IMR-90 (cell line): ENCODE measurements around the gene FAM174B. TPM values are rescaled to one million over a fixed set of nuclear protein-coding genes. Genes with fewer than 3 reads are reported as not detected.

Experiments
- ATAC-seq: fragments of 200-7000 bp; cut with Tn5 transposase; 2 replicates; pipeline ENCODE4 v1.9.1; 2020; ENCODE audit warnings: low read depth, mild to moderate bottlenecking, moderate library complexity
- BruUV-seq: library from RNA; stranded (reverse); fragments of 400-500 nt; replicated peaks from 2 replicates; lab custom pipeline; 2021; lab: Mats Ljungman, UMichigan
- CTCF ChIA-PET: fragments of 300-600 bp; formaldehyde crosslinking; extraction: SDS; loops from one replicate; lab custom pipeline; 2021; ENCODE audit warnings: antibody characterized with exemption; lab: Yijun Ruan, JAX
- POLR2A ChIA-PET: fragments of 300-600 bp; sonication (Branson Sonifier 250); formaldehyde crosslinking; loops from one replicate; lab custom pipeline; 2022; ENCODE audit warnings: antibody characterized with exemption; ENCODE audit not compliant: unreplicated experiment; lab: Charles Lee
- DNase-seq: peaks from one replicate; pipeline ENCODE4 v3.0.0; 2013
- H2AFZ ChIP-seq: replicated peaks from 2 replicates; pipeline ENCODE3; 2013; ENCODE audit warnings: low read length, mild to moderate bottlenecking; ENCODE audit not compliant: poor library complexity
- H2AK5ac ChIP-seq: 2 replicates; pipeline ENCODE4 v1.6.1; 2013; ENCODE audit warnings: low read depth, low read length, inconsistent platforms
- H2AK9ac ChIP-seq: replicated peaks from 2 replicates; pipeline ENCODE3; 2013; ENCODE audit warnings: mild to moderate bottlenecking, low read depth, low read length, moderate library complexity; ENCODE audit not compliant: poor library complexity
- H2BK120ac ChIP-seq: 2 replicates; pipeline ENCODE4 v1.6.1; 2013; ENCODE audit warnings: low read depth, low read length, inconsistent platforms
- H2BK15ac ChIP-seq: 3 replicates; pipeline ENCODE4 v1.6.1; 2013; ENCODE audit warnings: low read depth, low read length, inconsistent platforms
- H2BK20ac ChIP-seq: 2 replicates; pipeline ENCODE4 v1.6.1; 2013; ENCODE audit warnings: low read depth, mild to moderate bottlenecking, inconsistent platforms, low read length, moderate library complexity
- H2BK5ac ChIP-seq: 2 replicates; pipeline ENCODE4 v1.6.1; 2013; ENCODE audit warnings: mild to moderate bottlenecking, low read depth, low read length, inconsistent platforms; ENCODE audit not compliant: poor library complexity, severe bottlenecking
- H3K14ac ChIP-seq: replicated peaks from 2 replicates; pipeline ENCODE4 v1.6.1; 2013; ENCODE audit warnings: low read depth, low read length, inconsistent platforms
- H3K18ac ChIP-seq: 2 replicates; pipeline ENCODE4 v1.6.1; 2013; ENCODE audit warnings: low read depth, low read length, control low read depth
- H3K23ac ChIP-seq: 2 replicates; pipeline ENCODE4 v1.6.1; 2013; ENCODE audit warnings: low read depth, low read length, inconsistent platforms
- H3K27ac ChIP-seq: 2 replicates; pipeline ENCODE4 v1.5.1; 2013; ENCODE audit warnings: mild to moderate bottlenecking, control low read depth, low read length; ENCODE audit not compliant: insufficient read depth
- H3K27me3 ChIP-seq: 2 replicates; pipeline ENCODE4 v1.6.1; 2013; ENCODE audit warnings: low read length; ENCODE audit not compliant: control insufficient read depth, insufficient read depth
- H3K36me3 ChIP-seq: 2 replicates; pipeline ENCODE4 v1.6.1; 2013; ENCODE audit warnings: low read length, mixed read lengths; ENCODE audit not compliant: control insufficient read depth, insufficient read depth
- H3K4ac ChIP-seq: 2 replicates; pipeline ENCODE4 v1.6.1; 2013; ENCODE audit warnings: low read depth, low read length, inconsistent platforms
- H3K4me1 ChIP-seq: 2 replicates; pipeline ENCODE4 v1.6.1; 2013; ENCODE audit warnings: low read length, mixed read lengths; ENCODE audit not compliant: control insufficient read depth, insufficient read depth
- H3K4me2 ChIP-seq: 2 replicates; pipeline ENCODE4 v1.6.1; 2013; ENCODE audit warnings: low read depth, mild to moderate bottlenecking, control low read depth, low read length, moderate library complexity
- H3K4me3 ChIP-seq: 2 replicates; pipeline ENCODE4 v1.5.1; 2013; ENCODE audit warnings: low read depth, mild to moderate bottlenecking, control low read depth, low read length, moderate library complexity; ENCODE audit not compliant: insufficient read depth
- H3K56ac ChIP-seq: 2 replicates; pipeline ENCODE4 v1.6.1; 2013; ENCODE audit warnings: low read length, inconsistent platforms; ENCODE audit not compliant: insufficient read depth; ENCODE audit errors: extremely low read depth
- H3K79me1 ChIP-seq, 2 experiments: 2 replicates each; pipeline ENCODE4 v1.6.1; 2013; ENCODE audit warnings: low read length in 2 of 2, inconsistent platforms in 1 of 2, low read depth in 1 of 2
- H3K9ac ChIP-seq: 2 replicates; pipeline ENCODE4 v1.6.1; 2013; ENCODE audit warnings: low read depth, low read length, control low read depth
- H3K9me1 ChIP-seq: 2 replicates; pipeline ENCODE4 v1.6.1; 2013; ENCODE audit warnings: low read length, inconsistent platforms; ENCODE audit not compliant: insufficient read depth
- H3K9me3 ChIP-seq: 2 replicates; pipeline ENCODE4 v1.6.1; 2013; ENCODE audit warnings: low read length; ENCODE audit not compliant: control insufficient read depth, insufficient read depth
- H4K20me1 ChIP-seq: 2 replicates; pipeline ENCODE4 v1.6.1; 2013; ENCODE audit warnings: low read length, inconsistent platforms; ENCODE audit not compliant: insufficient read depth
- H4K5ac ChIP-seq: 2 replicates; pipeline ENCODE4 v1.6.1; 2013; ENCODE audit warnings: mild to moderate bottlenecking, low read depth, low read length, control low read depth
- H4K8ac ChIP-seq, 2 experiments: 2 replicates each; pipeline ENCODE4 v1.6.1; 2013; ENCODE audit warnings: low read depth in 2 of 2, low read length in 2 of 2, control low read depth in 1 of 2, inconsistent platforms in 1 of 2
- H4K91ac ChIP-seq: 2 replicates; pipeline ENCODE4 v1.6.1; 2013; ENCODE audit warnings: low read depth, low read length, inconsistent platforms; ENCODE audit not compliant: insufficient read depth
- BHLHE40 ChIP-seq: fragments of 150-350 bp; IDR thresholded peaks from 2 replicates; pipeline ENCODE4 v1.6.1; 2016; ENCODE audit warnings: mild to moderate bottlenecking, low read depth, low read length
- CEBPB ChIP-seq: IDR thresholded peaks from 2 replicates; pipeline ENCODE4 v1.6.1; 2012; ENCODE audit warnings: low read depth, low read length, improper control_type of control experiment
- CHD1 ChIP-seq: IDR thresholded peaks from 2 replicates; pipeline ENCODE4 v1.6.1; 2012; ENCODE audit warnings: low read depth, low read length, improper control_type of control experiment
- FOS ChIP-seq: fragments of 150-350 bp; IDR thresholded peaks from 2 replicates; pipeline ENCODE4 v1.6.1; 2016; ENCODE audit warnings: low read depth, low read length
- MAFK ChIP-seq: IDR thresholded peaks from 2 replicates; pipeline ENCODE4 v1.6.1; 2012; ENCODE audit warnings: low read depth, low read length, improper control_type of control experiment
- MAZ ChIP-seq: IDR thresholded peaks from 2 replicates; pipeline ENCODE4 v1.6.1; 2012; ENCODE audit warnings: low read depth, mild to moderate bottlenecking, low read length, improper control_type of control experiment, moderate library complexity, borderline replicate concordance
- MXI1 ChIP-seq: IDR thresholded peaks from 2 replicates; pipeline ENCODE4 v1.6.1; 2012; ENCODE audit warnings: low read depth, mild to moderate bottlenecking, low read length, moderate library complexity, borderline replicate concordance
- NFE2L2 ChIP-seq: fragments of 150-350 bp; IDR thresholded peaks from 2 replicates; pipeline ENCODE4 v1.6.1; 2016; ENCODE audit warnings: low read depth, mild to moderate bottlenecking, low read length
- RCOR1 ChIP-seq: IDR thresholded peaks from 2 replicates; pipeline ENCODE4 v1.6.1; 2012; ENCODE audit warnings: mild to moderate bottlenecking, low read length, improper control_type of control experiment; ENCODE audit not compliant: insufficient replicate concordance
- RFX5 ChIP-seq: IDR thresholded peaks from 2 replicates; pipeline ENCODE4 v1.8.0; 2012; ENCODE audit warnings: low read depth, mild to moderate bottlenecking, low read length, moderate library complexity
- SMC3 ChIP-seq: fragments of 150-350 bp; IDR thresholded peaks from 2 replicates; pipeline ENCODE4 v1.6.1; 2016; ENCODE audit warnings: low read depth, mild to moderate bottlenecking, antibody characterized with exemption, low read length, moderate library complexity
- WGBS, 2 experiments: methylation state at CpG; one replicate each; pipeline versions ENCODE4 v1.1.5 to v1.1.7; 2013; ENCODE audit warnings: missing lambda C conversion rate in 2 of 2; ENCODE audit not compliant: insufficient read length in 1 of 2; ENCODE audit errors: extremely low coverage in 2 of 2; 5-methylcytosine and 5-hydroxymethylcytosine counted together
- dilution Hi-C: fragments of 300-500 bp; cut with HindIII; formaldehyde crosslinking; loops from one replicate; pipeline ENCODE4 v1.14.3; 2018; ENCODE audit warnings: low sequenced_read_pairs; ENCODE audit not compliant: unreplicated experiment
- in situ Hi-C: fragments of 300-500 bp; cut with MboI; formaldehyde crosslinking; loops from 3 replicates; pipeline ENCODE4 v1.14.3; 2019; ENCODE audit warnings: low sequenced_read_pairs, inconsistent platforms, mixed read lengths
- intact Hi-C: fragments of 100-400 bp; cut with micrococcal nuclease; formaldehyde crosslinking; loops from 2 replicates; pipeline ENCODE4 v1.10.0; 2022
- polyA plus RNA-seq, 3 experiments: library from polyadenylated mRNA; depleted of rRNA; stranded (reverse); fragments of >200 nt; gene quantifications; 2 replicates each; pipeline ENCODE4 v1.2.3, GENCODE V29; 2012; ENCODE audit warnings: low replicate concordance in 1 of 3
- total RNA-seq: library from RNA; depleted of rRNA; stranded (reverse); fragments of >200 nt; gene quantifications from 2 replicates; pipeline ENCODE4 v1.2.3, GENCODE V29; 2012
- TF ChIP-seq, protein P1 (sequence below): conservative IDR thresholded peaks from 2 replicates; pipeline ENCODE4 v1.5.1; 2012; ENCODE audit warnings: mild to moderate bottlenecking, low read depth, low read length, improper control_type of control experiment
- TF ChIP-seq, protein P2 (sequence below): fragments of 150-350 bp; IDR thresholded peaks from 2 replicates; pipeline ENCODE4 v1.6.1; 2017; ENCODE audit warnings: mild to moderate bottlenecking, antibody characterized with exemption, low read length, low read depth

Gene FAM174B
- total and polyA plus RNA-seq, 2 of the 4 experiments (the other 2 are of a cell fraction), result 0.18 to 0.56 TPM

GRCh38 chr15:92612891-92613290 is 42.7 kb downstream of the FAM174B start:
- Histone ChIP-seq H2AFZ (no peak overlapping the region), H4K8ac (no peak overlapping the region), H3K9me3 (no peaks in the 10 kb centered on the region), H3K14ac (no peak overlapping the region), H4K91ac (no peak overlapping the region), H2AK5ac (no peak overlapping the region), H3K4me3 (no peak overlapping the region), H3K4ac (no peak overlapping the region), H3K23ac (no peak overlapping the region), H3K79me1 (no peaks in the 10 kb centered on the region), H2BK20ac (no peak overlapping the region), H3K4me1 (peaks cover 1% of the 10 kb centered on the region; the same call in 1 of the 2 replicates), H3K9me1 (no peaks in the 10 kb centered on the region), H3K9ac (no peak overlapping the region), H3K18ac (no peak overlapping the region), H3K27me3 (no peaks in the 10 kb centered on the region), H2BK120ac (no peak overlapping the region), H4K5ac (no peak overlapping the region), H3K56ac (no peak overlapping the region), H4K20me1 (no peaks in the 10 kb centered on the region), H3K36me3 (no peaks in the 10 kb centered on the region), H2BK15ac (no peak overlapping the region), H3K4me2 (no peak overlapping the region), H2AK9ac (no peak overlapping the region), H3K27ac (no peak overlapping the region), H2BK5ac (no peak overlapping the region)
- ChIA-PET POLR2A (no interaction called here), CTCF (interaction anchor here (0.5 kb wide), 1 partner anchor 62 kb away, joined by 4 read pairs; no protein-coding TSS in a partner anchor)
- dilution Hi-C loops, result no loop called here
- no peak for DNase-seq
- intact Hi-C loops, result loop anchor here (10.0 kb wide), 1 partner anchor 102 kb away; no protein-coding TSS in a partner anchor
- BruUV-seq, result no TSS peak
- TF ChIP-seq SMC3 (no peak), MAZ (no peak), CEBPB (no peak), NFE2L2 (no peak), BHLHE40 (no peak), MAFK (no peak), CHD1 (no peak), RFX5 (no peak), MXI1 (no peak), FOS (no peak), RCOR1 (no peak)
- TF ChIP-seq, protein P1, sequence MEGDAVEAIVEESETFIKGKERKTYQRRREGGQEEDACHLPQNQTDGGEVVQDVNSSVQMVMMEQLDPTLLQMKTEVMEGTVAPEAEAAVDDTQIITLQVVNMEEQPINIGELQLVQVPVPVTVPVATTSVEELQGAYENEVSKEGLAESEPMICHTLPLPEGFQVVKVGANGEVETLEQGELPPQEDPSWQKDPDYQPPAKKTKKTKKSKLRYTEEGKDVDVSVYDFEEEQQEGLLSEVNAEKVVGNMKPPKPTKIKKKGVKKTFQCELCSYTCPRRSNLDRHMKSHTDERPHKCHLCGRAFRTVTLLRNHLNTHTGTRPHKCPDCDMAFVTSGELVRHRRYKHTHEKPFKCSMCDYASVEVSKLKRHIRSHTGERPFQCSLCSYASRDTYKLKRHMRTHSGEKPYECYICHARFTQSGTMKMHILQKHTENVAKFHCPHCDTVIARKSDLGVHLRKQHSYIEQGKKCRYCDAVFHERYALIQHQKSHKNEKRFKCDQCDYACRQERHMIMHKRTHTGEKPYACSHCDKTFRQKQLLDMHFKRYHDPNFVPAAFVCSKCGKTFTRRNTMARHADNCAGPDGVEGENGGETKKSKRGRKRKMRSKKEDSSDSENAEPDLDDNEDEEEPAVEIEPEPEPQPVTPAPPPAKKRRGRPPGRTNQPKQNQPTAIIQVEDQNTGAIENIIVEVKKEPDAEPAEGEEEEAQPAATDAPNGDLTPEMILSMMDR, result no peak
- TF ChIP-seq, protein P2, sequence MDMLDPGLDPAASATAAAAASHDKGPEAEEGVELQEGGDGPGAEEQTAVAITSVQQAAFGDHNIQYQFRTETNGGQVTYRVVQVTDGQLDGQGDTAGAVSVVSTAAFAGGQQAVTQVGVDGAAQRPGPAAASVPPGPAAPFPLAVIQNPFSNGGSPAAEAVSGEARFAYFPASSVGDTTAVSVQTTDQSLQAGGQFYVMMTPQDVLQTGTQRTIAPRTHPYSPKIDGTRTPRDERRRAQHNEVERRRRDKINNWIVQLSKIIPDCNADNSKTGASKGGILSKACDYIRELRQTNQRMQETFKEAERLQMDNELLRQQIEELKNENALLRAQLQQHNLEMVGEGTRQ, result no peak
- in situ Hi-C loops, result no loop called here
- no CpG with 5 or more reads among the region's 4 CpGs for WGBS, 2 experiments
- no peak for ATAC-seq
